GM12878 (cell line): ENCODE results near the gene P4HA2. TPM values are rescaled to one million over a fixed set of nuclear protein-coding genes. Genes with fewer than 3 reads are reported as not detected.

Experiments used
- ATAC-seq: fragments of 200-7000 bp; cut with Tn5 transposase; 3 replicates; pipeline ENCODE4 v1.9.1; 2020; ENCODE audit warnings: mild to moderate bottlenecking, moderate library complexity
- BruUV-seq: library from RNA; stranded (reverse); fragments of 400-500 nt; replicated peaks from 2 replicates; lab custom pipeline; 2021; lab: Mats Ljungman, UMichigan
- CTCF ChIA-PET: fragments of 300-600 bp; sonication (Branson Sonifier 250); formaldehyde crosslinking; extraction: SDS; loops from one replicate; lab custom pipeline; 2021; ENCODE audit warnings: inconsistent platforms; lab: Yijun Ruan, JAX
- POLR2A ChIA-PET: fragments of 350-600 bp; formaldehyde crosslinking; extraction: SDS; loops from one replicate; lab custom pipeline; 2021; ENCODE audit warnings: inconsistent platforms; lab: Charles Lee
- RAD21 ChIA-PET: fragments of 300-600 bp; sonication (Branson Sonifier 250); formaldehyde crosslinking; loops from one replicate; lab custom pipeline; 2023; ENCODE audit warnings: antibody characterized with exemption; ENCODE audit not compliant: unreplicated experiment; lab: Charles Lee
- SMC1A ChIA-PET: fragments of 300-600 bp; sonication (Branson Sonifier 250); formaldehyde crosslinking; loops from one replicate; lab custom pipeline; 2023; ENCODE audit not compliant: unreplicated experiment, uncharacterized antibody; lab: Charles Lee
- DNase-seq: peaks from one replicate; pipeline ENCODE4 v3.0.0-alpha.2; 2011; ENCODE audit warnings: low read depth, low spot score
- FAIRE-seq: peaks from 3 replicates; lab custom pipeline; 2011; peaks lifted over from hg19 to GRCh38; lab: Jason Lieb, UNC
- H2AFZ ChIP-seq: 2 replicates; pipeline ENCODE4 v1.6.0; 2011; ENCODE audit warnings: low read depth, low read length, control low read depth; ENCODE audit not compliant: control insufficient read depth
- H3K27ac ChIP-seq: 2 replicates; pipeline ENCODE4 v1.5.1; 2011; ENCODE audit warnings: control low read depth; ENCODE audit not compliant: control insufficient read depth, insufficient read depth
- H3K27me3 ChIP-seq, 2 experiments: replicated peaks in 1 of 2; 2 replicates each; pipeline versions ENCODE4 v1.6.0 to v1.6.1; 2011; ENCODE audit warnings: low read length in 1 of 2; ENCODE audit not compliant: control insufficient read depth in 2 of 2, insufficient read depth in 2 of 2
- H3K36me3 ChIP-seq, 2 experiments: 2 replicates each; pipeline ENCODE4 v1.5.1; 2011; ENCODE audit warnings: low read length in 1 of 2; ENCODE audit not compliant: control insufficient read depth in 2 of 2, insufficient read depth in 2 of 2
- H3K4me1 ChIP-seq: 2 replicates; pipeline ENCODE4 v1.6.1; 2011; ENCODE audit warnings: mild to moderate bottlenecking, low read length, moderate library complexity, mixed read lengths; ENCODE audit not compliant: control insufficient read depth, insufficient read depth
- H3K4me2 ChIP-seq: 2 replicates; pipeline ENCODE4 v1.6.0; 2011; ENCODE audit warnings: control low read depth; ENCODE audit not compliant: control insufficient read depth, insufficient read depth
- H3K4me3 ChIP-seq: fragments of 200-600 bp; sonication (generic); 2 replicates; pipeline ENCODE4 v1.5.1; 2016
- H3K79me2 ChIP-seq: 2 replicates; pipeline ENCODE4 v1.6.0; 2011; ENCODE audit warnings: low read length; ENCODE audit not compliant: control insufficient read depth, insufficient read depth
- H3K9ac ChIP-seq: 2 replicates; pipeline ENCODE4 v1.8.0; 2011; ENCODE audit warnings: low read length, control low read depth, mixed read lengths; ENCODE audit not compliant: control insufficient read depth, insufficient read depth
- H3K9me3 ChIP-seq: replicated peaks from 3 replicates; pipeline ENCODE4 v1.5.1; 2011; ENCODE audit warnings: mild to moderate bottlenecking, low read length; ENCODE audit not compliant: control insufficient read depth, insufficient read depth
- H4K20me1 ChIP-seq: 2 replicates; pipeline ENCODE4 v1.6.0; 2011; ENCODE audit not compliant: control insufficient read depth, insufficient read depth
- BHLHE40 ChIP-seq, 2 experiments: fragments of 450-650 bp in 1 of 2; IDR thresholded peaks; 2 replicates each; pipeline ENCODE4 v1.6.1; 2011 to 2017; ENCODE audit warnings: low read depth in 2 of 2, borderline replicate concordance in 1 of 2, improper control_type of control experiment in 1 of 2, low read length in 1 of 2, mild to moderate bottlenecking in 1 of 2
- FOXM1 ChIP-seq: IDR thresholded peaks from 2 replicates; pipeline ENCODE4 v1.6.1; 2012; ENCODE audit warnings: low read depth, mild to moderate bottlenecking, inconsistent platforms, low read length, moderate library complexity
- JUND ChIP-seq: IDR thresholded peaks from 2 replicates; pipeline ENCODE4 v1.6.1; 2012; ENCODE audit warnings: low read depth, mild to moderate bottlenecking, low read length, improper control_type of control experiment, moderate library complexity
- MLLT1 ChIP-seq: fragments of 450-650 bp; IDR thresholded peaks from 2 replicates; pipeline ENCODE4 v1.6.1; 2016; ENCODE audit warnings: mild to moderate bottlenecking
- PML ChIP-seq: IDR thresholded peaks from 2 replicates; pipeline ENCODE4 v1.6.1; 2012; ENCODE audit warnings: low read length, inconsistent platforms
- PRDM15 ChIP-seq: fragments of 450-650 bp; formaldehyde crosslinking; IDR thresholded peaks from 2 replicates; pipeline ENCODE4 v1.4.0; 2020; ENCODE audit warnings: mild to moderate bottlenecking, moderate library complexity
- WGBS: methylation state at CpG from one replicate; pipeline ENCODE4 v1.1.6; 2016; ENCODE audit warnings: low lambda C conversion rate; ENCODE audit not compliant: insufficient replicate concordance, insufficient coverage; ENCODE audit errors: missing lambda C conversion rate; 5-methylcytosine and 5-hydroxymethylcytosine counted together
- in situ Hi-C: fragments of 300-500 bp; cut with MboI; formaldehyde crosslinking; loops from 9 replicates; pipeline ENCODE4 v1.14.3; 2018; ENCODE audit warnings: mixed read lengths
- intact Hi-C: fragments of 100-400 bp; cut with micrococcal nuclease; formaldehyde crosslinking; loops from one replicate; pipeline ENCODE4 v1.14.2; 2022; ENCODE audit not compliant: unreplicated experiment
- polyA plus RNA-seq, 11 experiments: library from polyadenylated mRNA; depleted of rRNA in 4 of 11; unstranded in 6 of 11; stranded (reverse) in 5 of 11; fragments of >200 nt; fragmentation: Nextera tagmentation in 4 of 11; fragmentation: Illumina TruSeq in 1 of 11; extraction: Ambion mirVana in 4 of 11; extraction: Trizol in 1 of 11; gene quantifications; 1 replicate in 1 of 11; 2 replicates in 10 of 11; pipeline versions ENCODE4 v1.2.1 to v1.2.3, GENCODE V29; 2011 to 2016; ENCODE audit warnings: inconsistent platforms in 2 of 11, missing spikeins in 2 of 11, low read depth in 1 of 11
- total RNA-seq, 4 experiments: library from RNA; depleted of rRNA in 3 of 4; stranded (reverse); fragments of >200 nt in 3 of 4; fragmentation: Illumina TruSeq in 1 of 4; extraction: Trizol in 1 of 4; gene quantifications; 2 replicates each; pipeline versions ENCODE4 v1.2.1 to v1.2.3, GENCODE V29; 2013 to 2021
- TF ChIP-seq, protein P1 (sequence below): fragments of 450-650 bp; IDR thresholded peaks from 2 replicates; pipeline ENCODE4 v1.6.1; 2014; ENCODE audit warnings: mild to moderate bottlenecking
- TF ChIP-seq, protein P2 (sequence below): fragments of 150-350 bp; IDR thresholded peaks from 2 replicates; pipeline ENCODE4 v1.6.1; 2016; ENCODE audit warnings: low read depth, low read length
- TF ChIP-seq, protein P3 (sequence below): fragments of 450-650 bp; formaldehyde crosslinking; IDR thresholded peaks from 2 replicates; pipeline ENCODE4 v1.5.0; 2022; ENCODE audit warnings: mild to moderate bottlenecking, missing genetic modification characterization

The P4HA2 gene
- total and polyA plus RNA-seq, 10 of the 15 experiments (the other 5 are each of a cell fraction or from before 2014, with no cell fraction given): 4.7 to 10.9 (median 7.5) TPM

GRCh38 chr5:132229236-132229635, 1.6 kb upstream of the P4HA2 start:
- intact Hi-C loops: no loop called here
- no peak for ATAC-seq
- TF ChIP-seq JUND (no peak), PRDM15 (CRISPR knock-in tag) (no peak), BHLHE40 (IDR thresholded peaks at IDR 0.05; ENCODE audit: borderline replicate concordance in 1 of 2, low read depth in 2 of 2, low read length in 1 of 2) (no peak), PML (no peak), MLLT1 (no peak), FOXM1 (no peak)
- TF ChIP-seq, protein P1, sequence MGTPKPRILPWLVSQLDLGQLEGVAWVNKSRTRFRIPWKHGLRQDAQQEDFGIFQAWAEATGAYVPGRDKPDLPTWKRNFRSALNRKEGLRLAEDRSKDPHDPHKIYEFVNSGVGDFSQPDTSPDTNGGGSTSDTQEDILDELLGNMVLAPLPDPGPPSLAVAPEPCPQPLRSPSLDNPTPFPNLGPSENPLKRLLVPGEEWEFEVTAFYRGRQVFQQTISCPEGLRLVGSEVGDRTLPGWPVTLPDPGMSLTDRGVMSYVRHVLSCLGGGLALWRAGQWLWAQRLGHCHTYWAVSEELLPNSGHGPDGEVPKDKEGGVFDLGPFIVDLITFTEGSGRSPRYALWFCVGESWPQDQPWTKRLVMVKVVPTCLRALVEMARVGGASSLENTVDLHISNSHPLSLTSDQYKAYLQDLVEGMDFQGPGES: no peak
- TF ChIP-seq, protein P2, sequence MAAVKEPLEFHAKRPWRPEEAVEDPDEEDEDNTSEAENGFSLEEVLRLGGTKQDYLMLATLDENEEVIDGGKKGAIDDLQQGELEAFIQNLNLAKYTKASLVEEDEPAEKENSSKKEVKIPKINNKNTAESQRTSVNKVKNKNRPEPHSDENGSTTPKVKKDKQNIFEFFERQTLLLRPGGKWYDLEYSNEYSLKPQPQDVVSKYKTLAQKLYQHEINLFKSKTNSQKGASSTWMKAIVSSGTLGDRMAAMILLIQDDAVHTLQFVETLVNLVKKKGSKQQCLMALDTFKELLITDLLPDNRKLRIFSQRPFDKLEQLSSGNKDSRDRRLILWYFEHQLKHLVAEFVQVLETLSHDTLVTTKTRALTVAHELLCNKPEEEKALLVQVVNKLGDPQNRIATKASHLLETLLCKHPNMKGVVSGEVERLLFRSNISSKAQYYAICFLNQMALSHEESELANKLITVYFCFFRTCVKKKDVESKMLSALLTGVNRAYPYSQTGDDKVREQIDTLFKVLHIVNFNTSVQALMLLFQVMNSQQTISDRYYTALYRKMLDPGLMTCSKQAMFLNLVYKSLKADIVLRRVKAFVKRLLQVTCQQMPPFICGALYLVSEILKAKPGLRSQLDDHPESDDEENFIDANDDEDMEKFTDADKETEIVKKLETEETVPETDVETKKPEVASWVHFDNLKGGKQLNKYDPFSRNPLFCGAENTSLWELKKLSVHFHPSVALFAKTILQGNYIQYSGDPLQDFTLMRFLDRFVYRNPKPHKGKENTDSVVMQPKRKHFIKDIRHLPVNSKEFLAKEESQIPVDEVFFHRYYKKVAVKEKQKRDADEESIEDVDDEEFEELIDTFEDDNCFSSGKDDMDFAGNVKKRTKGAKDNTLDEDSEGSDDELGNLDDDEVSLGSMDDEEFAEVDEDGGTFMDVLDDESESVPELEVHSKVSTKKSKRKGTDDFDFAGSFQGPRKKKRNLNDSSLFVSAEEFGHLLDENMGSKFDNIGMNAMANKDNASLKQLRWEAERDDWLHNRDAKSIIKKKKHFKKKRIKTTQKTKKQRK: no peak
- TF ChIP-seq, protein P3, sequence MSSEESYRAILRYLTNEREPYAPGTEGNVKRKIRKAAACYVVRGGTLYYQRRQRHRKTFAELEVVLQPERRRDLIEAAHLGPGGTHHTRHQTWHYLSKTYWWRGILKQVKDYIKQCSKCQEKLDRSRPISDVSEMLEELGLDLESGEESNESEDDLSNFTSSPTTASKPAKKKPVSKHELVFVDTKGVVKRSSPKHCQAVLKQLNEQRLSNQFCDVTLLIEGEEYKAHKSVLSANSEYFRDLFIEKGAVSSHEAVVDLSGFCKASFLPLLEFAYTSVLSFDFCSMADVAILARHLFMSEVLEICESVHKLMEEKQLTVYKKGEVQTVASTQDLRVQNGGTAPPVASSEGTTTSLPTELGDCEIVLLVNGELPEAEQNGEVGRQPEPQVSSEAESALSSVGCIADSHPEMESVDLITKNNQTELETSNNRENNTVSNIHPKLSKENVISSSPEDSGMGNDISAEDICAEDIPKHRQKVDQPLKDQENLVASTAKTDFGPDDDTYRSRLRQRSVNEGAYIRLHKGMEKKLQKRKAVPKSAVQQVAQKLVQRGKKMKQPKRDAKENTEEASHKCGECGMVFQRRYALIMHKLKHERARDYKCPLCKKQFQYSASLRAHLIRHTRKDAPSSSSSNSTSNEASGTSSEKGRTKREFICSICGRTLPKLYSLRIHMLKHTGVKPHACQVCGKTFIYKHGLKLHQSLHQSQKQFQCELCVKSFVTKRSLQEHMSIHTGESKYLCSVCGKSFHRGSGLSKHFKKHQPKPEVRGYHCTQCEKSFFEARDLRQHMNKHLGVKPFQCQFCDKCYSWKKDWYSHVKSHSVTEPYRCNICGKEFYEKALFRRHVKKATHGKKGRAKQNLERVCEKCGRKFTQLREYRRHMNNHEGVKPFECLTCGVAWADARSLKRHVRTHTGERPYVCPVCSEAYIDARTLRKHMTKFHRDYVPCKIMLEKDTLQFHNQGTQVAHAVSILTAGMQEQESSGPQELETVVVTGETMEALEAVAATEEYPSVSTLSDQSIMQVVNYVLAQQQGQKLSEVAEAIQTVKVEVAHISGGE (CRISPR knock-in tag): no peak

More at GRCh38 chr5:132229236-132229635, 1.6 kb upstream of the P4HA2 start:
- Histone ChIP-seq H2AFZ (no peak overlapping the region), H3K36me3 (no peaks in the 10 kb centered on the region), H3K79me2 (no peaks in the 10 kb centered on the region), H3K4me2 (no peak overlapping the region), H3K9ac (no peak overlapping the region), H3K4me1 (peaks cover 7% of the 10 kb centered on the region; the same call in 1 of the 2 replicates), H3K27me3 (peaks cover 0 to 5% of the 10 kb centered on the region in 2 experiments; a peak in 2 of 4 replicates), H3K4me3 (no peak overlapping the region), H4K20me1 (no peaks in the 10 kb centered on the region), H3K27ac (no peak overlapping the region), H3K9me3 (no peaks in the 10 kb centered on the region; the same call in 2 of the 3 replicates)
- SMC1A ChIA-PET: interaction anchor here (0.8 to 1.3 kb wide), 2 partner anchors 9 to 39 kb away, joined by 4 to 6 read pairs; no protein-coding TSS in a partner anchor
- POLR2A ChIA-PET: interaction anchor here (0.8 to 1.8 kb wide), 2 partner anchors 9 to 20 kb away, joined by 3 to 7 read pairs; no protein-coding TSS in a partner anchor
- RAD21 ChIA-PET: interaction anchor here (1.2 to 2.4 kb wide), 3 partner anchors 9 to 49 kb away, joined by 3 to 18 read pairs (median 4); no protein-coding TSS in a partner anchor
- DNase-seq (no peak), FAIRE-seq (no peak)
- CTCF ChIA-PET: interaction anchor here (0.9 to 1.6 kb wide), 5 partner anchors 9 to 158 kb away, joined by 3 to 9 read pairs (median 4); no protein-coding TSS in a partner anchor
- WGBS: 94% methylated on average over 5 of the region's 5 CpGs
- BruUV-seq: no TSS peak
- in situ Hi-C loops: no loop called here
